Tibial artery (tissue), 4 donors: ENCODE results near the gene NAA10.

ENCODE experiments used
- DNase-seq, 2 donors: peaks; one replicate each; pipeline ENCODE4 v3.0.0-alpha.2; 2019
- H3K27ac ChIP-seq, 2 donors: fragments of 200-600 bp; sonication (generic) in 1 of 2; 1 replicate in 1 of 2; 2 replicates in 1 of 2; pipeline ENCODE4 v1.5.1; 2018 to 2019; ENCODE audit warnings: mild to moderate bottlenecking in 1 of 2
- H3K27me3 ChIP-seq, 2 donors: fragments of 200-600 bp; sonication (generic) in 1 of 2; one replicate each; pipeline versions ENCODE4 v1.5.1 to v1.6.0; 2016 to 2019
- H3K36me3 ChIP-seq, 3 donors: fragments of 200-600 bp; sonication (generic) in 2 of 3; one replicate each; pipeline ENCODE4 v1.5.1; 2016 to 2019; ENCODE audit warnings: mild to moderate bottlenecking in 2 of 3
- H3K4me1 ChIP-seq, 4 donors: fragments of 200-600 bp; sonication (generic) in 2 of 4; 1 replicate in 3 of 4; 2 replicates in 1 of 4; pipeline ENCODE4 v1.5.1; 2016 to 2019
- H3K4me3 ChIP-seq, 2 donors: fragments of 200-600 bp; sonication (generic) in 1 of 2; 1 replicate in 1 of 2; 2 replicates in 1 of 2; pipeline ENCODE4 v1.5.1; 2018 to 2019; ENCODE audit warnings: mild to moderate bottlenecking in 2 of 2
- H3K9me3 ChIP-seq, 3 donors: fragments of 200-600 bp; sonication (generic) in 1 of 3; one replicate each; pipeline ENCODE4 v1.5.1; 2016 to 2019
- intact Hi-C: fragments of 100-400 bp; cut with DNase I; formaldehyde crosslinking; loops from one replicate; pipeline ENCODE4 v1.15.0; 2023; ENCODE audit warnings: low total_unique reads
- TF ChIP-seq, protein P1 (sequence below), 2 experiments: fragments of 200-600 bp in 1 of 2; fragments of 450-650 bp in 1 of 2; IDR thresholded peaks; one replicate each; pipeline ENCODE4 v1.5.1; 2017 to 2019; ENCODE audit warnings: antibody characterized with exemption in 2 of 2, mild to moderate bottlenecking in 1 of 2, moderate library complexity in 1 of 2

The NAA10 gene

GRCh38 chrX:153925739-153926551 is 8.9 kb downstream of the NAA10 start, which contains the start of gene ARHGAP4:
Gene ARHGAP4, minus strand, starts transcription at chrX:153926264. Its CDS starts 62 bp downstream, at chrX:153926202.
- Histone ChIP-seq H3K4me3 (peak within 1 kb of the TSS; percentile 68 to 71), H3K27ac (peak within 1 kb of the TSS; percentile 93 to 99), H3K4me1 (peaks cover 0 to 47% (median 27%) of the 10 kb centered on the region in 4 donors), H3K9me3 (no peaks in the 10 kb centered on the region), H3K27me3 (no peaks in the 10 kb centered on the region), H3K36me3 (peaks cover 0 to 14% (median 10%) of the 10 kb centered on the region in 3 donors)
- TF ChIP-seq, protein P1, sequence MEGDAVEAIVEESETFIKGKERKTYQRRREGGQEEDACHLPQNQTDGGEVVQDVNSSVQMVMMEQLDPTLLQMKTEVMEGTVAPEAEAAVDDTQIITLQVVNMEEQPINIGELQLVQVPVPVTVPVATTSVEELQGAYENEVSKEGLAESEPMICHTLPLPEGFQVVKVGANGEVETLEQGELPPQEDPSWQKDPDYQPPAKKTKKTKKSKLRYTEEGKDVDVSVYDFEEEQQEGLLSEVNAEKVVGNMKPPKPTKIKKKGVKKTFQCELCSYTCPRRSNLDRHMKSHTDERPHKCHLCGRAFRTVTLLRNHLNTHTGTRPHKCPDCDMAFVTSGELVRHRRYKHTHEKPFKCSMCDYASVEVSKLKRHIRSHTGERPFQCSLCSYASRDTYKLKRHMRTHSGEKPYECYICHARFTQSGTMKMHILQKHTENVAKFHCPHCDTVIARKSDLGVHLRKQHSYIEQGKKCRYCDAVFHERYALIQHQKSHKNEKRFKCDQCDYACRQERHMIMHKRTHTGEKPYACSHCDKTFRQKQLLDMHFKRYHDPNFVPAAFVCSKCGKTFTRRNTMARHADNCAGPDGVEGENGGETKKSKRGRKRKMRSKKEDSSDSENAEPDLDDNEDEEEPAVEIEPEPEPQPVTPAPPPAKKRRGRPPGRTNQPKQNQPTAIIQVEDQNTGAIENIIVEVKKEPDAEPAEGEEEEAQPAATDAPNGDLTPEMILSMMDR (IDR thresholded peaks at IDR 0.05) = no peak
- no peak for DNase-seq
- intact Hi-C loops = no loop called here

GRCh38 chrX:153925387-153925738 is 9.5 kb downstream of the NAA10 start:
- H3K4me1 ChIP-seq = peaks cover 0 to 49% (median 27%) of the 10 kb centered on the region in 4 donors
- no peak overlapping the region for H3K27ac ChIP-seq
- no peak for DNase-seq
- peaks cover 0 to 8% (median 4%) of the 10 kb centered on the region in 3 donors for H3K36me3 ChIP-seq
- H3K27me3 ChIP-seq = no peaks in the 10 kb centered on the region
- H3K4me3 ChIP-seq = peak overlapping the region in 1 of 2 donors; percentile 32
- TF ChIP-seq, protein P1 (IDR thresholded peaks at IDR 0.05) = no peak
- intact Hi-C loops = no loop called here
- H3K9me3 ChIP-seq = no peaks in the 10 kb centered on the region

GRCh38 chrX:153924149-153924861 is 10.5 kb downstream of the NAA10 start:
- peak; percentile 39 to 74 for DNase-seq
- intact Hi-C loops = no loop called here
- H3K4me3 ChIP-seq = no peak overlapping the region

DNA sequence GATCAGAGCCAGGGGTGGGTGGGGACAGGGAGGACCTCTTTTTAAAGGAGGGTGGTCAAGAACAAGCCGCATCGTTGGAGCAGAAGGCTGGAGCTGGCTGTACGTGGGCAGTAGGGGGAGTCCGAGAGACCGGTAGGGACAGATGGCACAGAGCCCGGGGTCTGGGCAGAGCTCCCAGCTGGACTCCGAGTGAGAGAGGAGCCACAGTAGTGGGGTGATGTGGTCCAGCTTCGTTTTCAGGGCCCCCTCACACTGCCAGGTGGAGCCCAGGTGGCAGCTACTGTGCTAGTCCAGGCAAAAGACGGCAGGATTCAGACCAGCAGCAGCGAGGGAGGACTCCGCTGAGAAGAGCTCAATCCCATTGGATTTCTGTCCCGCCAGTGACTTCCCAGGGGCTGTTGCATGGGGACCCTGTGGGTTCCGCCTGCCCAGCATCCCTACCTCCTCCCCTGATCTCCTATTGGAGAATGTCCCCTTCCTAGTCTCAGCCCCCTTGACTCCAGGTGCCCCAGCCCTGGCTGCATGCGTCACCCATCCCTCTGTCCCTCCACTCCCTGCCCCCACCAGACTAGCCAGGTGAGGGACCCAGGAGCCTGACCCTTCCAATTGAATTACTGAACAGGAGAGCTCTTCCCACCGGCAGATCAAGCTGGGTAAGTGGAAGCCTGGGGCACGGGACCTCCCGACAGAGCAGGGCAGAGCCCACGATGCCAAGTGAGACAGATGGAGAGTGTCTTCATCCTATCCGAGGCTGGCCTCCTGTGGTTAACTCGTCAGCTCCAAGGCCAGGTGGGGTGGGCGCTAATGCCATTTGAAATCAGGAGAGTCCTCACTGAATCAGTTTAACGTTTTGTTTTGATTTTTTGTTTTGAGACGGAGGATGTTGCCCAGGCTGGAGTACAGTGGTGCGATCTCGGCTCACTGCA is 11.6 kb downstream of the NAA10 start:
- H3K4me3 ChIP-seq = no peak overlapping the region
- intact Hi-C loops = no loop called here

More at GRCh38 chrX:153924149-153924861, 10.5 kb downstream of the NAA10 start:
- Histone ChIP-seq H3K27me3 (no peaks in the 10 kb centered on the region), H3K9me3 (no peaks in the 10 kb centered on the region), H3K27ac (no peak overlapping the region), H3K4me1 (peaks cover 0 to 49% (median 27%) of the 10 kb centered on the region in 4 donors), H3K36me3 (no peaks in the 10 kb centered on the region)
- TF ChIP-seq, protein P1 (IDR thresholded peaks at IDR 0.05) = peak; percentile 14 to 30

More for the DNA sequence above, 11.6 kb downstream of the NAA10 start:
- H3K9me3 ChIP-seq = no peaks in the 10 kb centered on the region
- H3K27ac ChIP-seq = no peak overlapping the region
- no peaks in the 10 kb centered on the region for H3K36me3 ChIP-seq
- TF ChIP-seq, protein P1 (IDR thresholded peaks at IDR 0.05) = peak; percentile 34 to 38
- no peaks in the 10 kb centered on the region for H3K27me3 ChIP-seq
- peak; percentile 80 to 83 for DNase-seq
- H3K4me1 ChIP-seq = peaks cover 0 to 40% (median 21%) of the 10 kb centered on the region in 4 donors
